HCT116 (cell line): ENCODE measurements around the gene TMC8. TPM values are rescaled to one million over a fixed set of nuclear protein-coding genes. Genes with fewer than 3 reads are reported as not detected.

Source experiments
- ATAC-seq: fragments of 200-7000 bp; cut with Tn5 transposase; 2 replicates; pipeline ENCODE4 v1.9.1; 2020; ENCODE audit warnings: mild to moderate bottlenecking, moderate library complexity
- BruUV-seq: library from RNA; stranded (reverse); fragments of 400-500 nt; replicated peaks from 2 replicates; lab custom pipeline; 2021; lab: Mats Ljungman, UMichigan
- CTCF ChIA-PET: fragments of 300-600 bp; sonication (Branson Sonifier 250); formaldehyde crosslinking; loops from one replicate; lab custom pipeline; 2021; ENCODE audit warnings: antibody characterized with exemption; lab: Charles Lee
- POLR2A ChIA-PET: fragments of 300-600, 350-600 bp; sonication (Branson Sonifier 250); formaldehyde crosslinking; loops from one replicate; lab custom pipeline; 2021; ENCODE audit warnings: antibody characterized with exemption; lab: Charles Lee
- RAD21 ChIA-PET, 2 experiments: fragments of 300-600 bp; sonication (Branson Sonifier 250); formaldehyde crosslinking; loops; one replicate each; lab custom pipeline; 2023; ENCODE audit warnings: low total read pairs in 2 of 2; ENCODE audit not compliant: uncharacterized antibody in 2 of 2, unreplicated experiment in 2 of 2, low non-redundant PET in 1 of 2; lab: Charles Lee
- DNase-seq: peaks from one replicate; pipeline ENCODE4 v3.0.0-alpha.2; 2010; ENCODE audit warnings: low read depth, low spot score
- H2AFZ ChIP-seq: fragments of 200-600 bp; shearing (Covaris generic), sonication (generic); 2 replicates; pipeline ENCODE4 v1.6.1; 2017; ENCODE audit warnings: low read depth, mixed run types, mixed read lengths, antibody characterized with exemption, low read length; ENCODE audit not compliant: poor library complexity, severe bottlenecking
- H3K27ac ChIP-seq: 2 replicates; pipeline ENCODE4 v1.5.1; 2012; ENCODE audit warnings: low read depth, low read length
- H3K27me3 ChIP-seq: fragments of 200-600 bp; sonication (generic); 2 replicates; pipeline ENCODE4 v1.6.1; 2016; ENCODE audit warnings: mixed run types, low read length, mixed read lengths; ENCODE audit not compliant: insufficient read depth
- H3K36me3 ChIP-seq, 2 experiments: fragments of 200-500 bp in 1 of 2; fragments of 200-600 bp in 1 of 2; sonication (Bioruptor generic) in 1 of 2; sonication (generic) in 1 of 2; 2 replicates each; pipeline versions ENCODE4 v1.5.1 to v1.6.1; 2014 to 2016; ENCODE audit warnings: low read length in 2 of 2, inconsistent platforms in 1 of 2, mixed read lengths in 1 of 2, mixed run types in 1 of 2; ENCODE audit not compliant: insufficient read depth in 2 of 2, control insufficient read depth in 1 of 2
- H3K4me1 ChIP-seq, 2 experiments: fragments of 200-600 bp in 1 of 2; sonication (generic) in 1 of 2; 2 replicates each; pipeline versions ENCODE4 v1.5.1 to v1.6.1; 2012 to 2017; ENCODE audit warnings: low read length in 2 of 2, inconsistent platforms in 1 of 2, mild to moderate bottlenecking in 1 of 2, mixed read lengths in 1 of 2, mixed run types in 1 of 2, moderate library complexity in 1 of 2; ENCODE audit not compliant: insufficient read depth in 2 of 2, control insufficient read depth in 1 of 2
- H3K4me2 ChIP-seq: fragments of 200-600 bp; sonication (generic); 2 replicates; pipeline ENCODE4 v1.6.1; 2017; ENCODE audit warnings: mixed run types, low read length, mixed read lengths
- H3K4me3 ChIP-seq, 2 experiments: fragments of 200-600 bp in 1 of 2; sonication (generic) in 1 of 2; replicated peaks in 1 of 2; 2 replicates each; pipeline ENCODE4 v1.5.1; 2011 to 2016; ENCODE audit warnings: low read length in 2 of 2, control low read depth in 1 of 2, low read depth in 1 of 2, mild to moderate bottlenecking in 1 of 2, mixed read lengths in 1 of 2, mixed run types in 1 of 2
- H3K79me2 ChIP-seq: fragments of 200-600 bp; sonication (generic); 2 replicates; pipeline ENCODE4 v1.6.1; 2017; ENCODE audit warnings: mild to moderate bottlenecking, mixed run types, low read length, moderate library complexity, mixed read lengths; ENCODE audit not compliant: insufficient read depth
- H3K9ac ChIP-seq: fragments of 200-600 bp; sonication (generic); 2 replicates; pipeline ENCODE4 v1.6.1; 2016; ENCODE audit warnings: low read length, mixed read lengths
- H3K9me2 ChIP-seq: fragments of 200-600 bp; sonication (generic), shearing (Covaris generic); 2 replicates; pipeline ENCODE4 v1.6.1; 2017; ENCODE audit warnings: mixed run types, mild to moderate bottlenecking, moderate library complexity; ENCODE audit not compliant: insufficient read depth
- H3K9me3 ChIP-seq, 2 experiments: fragments of 200-500 bp in 1 of 2; fragments of 200-600 bp in 1 of 2; sonication (Bioruptor generic) in 1 of 2; sonication (generic) in 1 of 2; 2 replicates each; pipeline ENCODE4 v1.6.1; 2014 to 2017; ENCODE audit warnings: low read length in 2 of 2, mixed read lengths in 2 of 2, inconsistent platforms in 1 of 2, low read depth in 1 of 2, mild to moderate bottlenecking in 1 of 2, mixed run types in 1 of 2, moderate library complexity in 1 of 2; ENCODE audit not compliant: control insufficient read depth in 1 of 2, insufficient read depth in 1 of 2
- H4K20me1 ChIP-seq: fragments of 200-600 bp; sonication (generic), shearing (Covaris generic); 2 replicates; pipeline ENCODE4 v1.6.1; 2017; ENCODE audit warnings: mixed run types, mild to moderate bottlenecking, moderate library complexity; ENCODE audit not compliant: insufficient read depth
- CEBPB ChIP-seq: IDR thresholded peaks from 2 replicates; pipeline ENCODE4 v1.6.1; 2012; ENCODE audit warnings: low read depth
- EGR1 ChIP-seq: IDR thresholded peaks from 2 replicates; pipeline ENCODE4 v1.6.1; 2012; ENCODE audit warnings: low read depth
- ELF1 ChIP-seq: IDR thresholded peaks from 2 replicates; pipeline ENCODE4 v1.6.1; 2012; ENCODE audit warnings: low read depth, borderline replicate concordance
- EZH2phosphoT487 ChIP-seq: fragments of 200-600 bp; IDR thresholded peaks from 2 replicates; pipeline ENCODE4 v1.6.1; 2018; ENCODE audit warnings: antibody characterized with exemption, borderline replicate concordance
- FOSL1 ChIP-seq: IDR thresholded peaks from 2 replicates; pipeline ENCODE4 v1.6.1; 2012; ENCODE audit warnings: low read depth
- JUND ChIP-seq: IDR thresholded peaks from 2 replicates; pipeline ENCODE4 v1.6.1; 2012
- SIN3A ChIP-seq: IDR thresholded peaks from 2 replicates; pipeline ENCODE4 v1.6.1; 2012; ENCODE audit warnings: low read depth
- YY1 ChIP-seq: IDR thresholded peaks from 2 replicates; pipeline ENCODE4 v1.6.1; 2011; ENCODE audit warnings: low read length, low read depth, moderate library complexity, mild to moderate bottlenecking; ENCODE audit not compliant: insufficient replicate concordance; ENCODE audit errors: extremely low read depth
- intact Hi-C: fragments of 100-400 bp; cut with micrococcal nuclease; formaldehyde crosslinking; loops from 2 replicates; pipeline ENCODE4 v1.10.0; 2022
- total RNA-seq: library from RNA; stranded (reverse); gene quantifications from one replicate; pipeline ENCODE4 v1.2.1, GENCODE V29; 2021; ENCODE audit not compliant: unreplicated experiment
- TF ChIP-seq, protein P1 (sequence below): IDR thresholded peaks from 2 replicates; pipeline ENCODE4 v1.6.1; 2012
- TF ChIP-seq, protein P2 (sequence below): IDR thresholded peaks from 2 replicates; pipeline ENCODE4 v1.6.1; 2012

Gene TMC8
- total RNA-seq, 1 experiment from 2014 or later: 7.8 TPM

DNA sequence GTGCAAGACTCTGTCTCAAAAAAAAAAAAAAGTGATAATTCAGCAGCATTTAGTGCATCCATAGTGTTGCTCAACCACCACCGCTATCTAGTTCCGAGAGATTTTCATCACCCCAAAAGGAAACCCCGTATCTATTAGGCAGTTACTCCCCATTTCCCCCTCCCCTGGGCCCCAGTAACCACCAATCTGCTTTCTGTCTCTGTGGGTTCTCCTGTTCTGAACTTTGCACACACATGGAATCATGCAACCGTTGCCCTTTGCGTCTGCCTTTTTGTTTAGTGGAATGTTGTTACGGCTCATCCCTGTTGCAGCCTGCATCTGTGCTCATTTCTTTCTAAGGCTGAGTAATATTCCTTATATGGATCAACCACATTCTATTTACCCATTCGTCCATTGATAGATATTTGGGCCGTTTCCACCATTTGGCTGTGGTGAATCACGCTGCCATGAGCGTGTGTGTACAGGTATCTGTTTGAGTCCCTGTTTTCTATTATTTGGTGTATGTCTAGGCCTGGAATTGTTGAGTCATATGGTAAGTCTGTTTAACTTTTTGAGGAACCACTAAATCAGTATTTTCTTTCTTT lies 29.1 kb downstream of the TMC8 start:
- no peak for DNase-seq
- RAD21 ChIA-PET: no interaction called here
- no peaks in the 10 kb centered on the region for H3K9me3 ChIP-seq
- no peak overlapping the region for H3K4me2 ChIP-seq
- intact Hi-C loops: no loop called here
- H3K4me1 ChIP-seq: peaks cover 7 to 11% of the 10 kb centered on the region in 2 experiments; a peak in 3 of 4 replicates
- POLR2A ChIA-PET: no interaction called here
- no peak overlapping the region for H3K27ac ChIP-seq
- H3K9me2 ChIP-seq: no peaks in the 10 kb centered on the region
- no peaks in the 10 kb centered on the region for H4K20me1 ChIP-seq
- H2AFZ ChIP-seq: no peak overlapping the region
- no peaks in the 10 kb centered on the region for H3K27me3 ChIP-seq
- no TSS peak for BruUV-seq
- H3K4me3 ChIP-seq: no peak overlapping the region
- no peak overlapping the region for H3K9ac ChIP-seq
- no peaks in the 10 kb centered on the region for H3K36me3 ChIP-seq
- TF ChIP-seq YY1: no peak
- no peak for TF ChIP-seq SIN3A
- no peak for TF ChIP-seq ELF1
- TF ChIP-seq, protein P1, sequence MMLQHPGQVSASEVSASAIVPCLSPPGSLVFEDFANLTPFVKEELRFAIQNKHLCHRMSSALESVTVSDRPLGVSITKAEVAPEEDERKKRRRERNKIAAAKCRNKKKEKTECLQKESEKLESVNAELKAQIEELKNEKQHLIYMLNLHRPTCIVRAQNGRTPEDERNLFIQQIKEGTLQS: no peak
- no peak for TF ChIP-seq EZH2phosphoT487
- TF ChIP-seq CEBPB: no peak
- TF ChIP-seq JUND: no peak
- TF ChIP-seq, protein P2, sequence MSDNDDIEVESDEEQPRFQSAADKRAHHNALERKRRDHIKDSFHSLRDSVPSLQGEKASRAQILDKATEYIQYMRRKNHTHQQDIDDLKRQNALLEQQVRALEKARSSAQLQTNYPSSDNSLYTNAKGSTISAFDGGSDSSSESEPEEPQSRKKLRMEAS: no peak
- no peak for TF ChIP-seq EGR1
- no peak for TF ChIP-seq FOSL1
- TF ChIP-seq, all 23 proteins: peak for 0
- CTCF ChIA-PET: no interaction called here
- ATAC-seq: no peak
- H3K79me2 ChIP-seq: no peaks in the 10 kb centered on the region
